ENCODE measurements around the gene CMTM7.

Gene CMTM7

DNA sequence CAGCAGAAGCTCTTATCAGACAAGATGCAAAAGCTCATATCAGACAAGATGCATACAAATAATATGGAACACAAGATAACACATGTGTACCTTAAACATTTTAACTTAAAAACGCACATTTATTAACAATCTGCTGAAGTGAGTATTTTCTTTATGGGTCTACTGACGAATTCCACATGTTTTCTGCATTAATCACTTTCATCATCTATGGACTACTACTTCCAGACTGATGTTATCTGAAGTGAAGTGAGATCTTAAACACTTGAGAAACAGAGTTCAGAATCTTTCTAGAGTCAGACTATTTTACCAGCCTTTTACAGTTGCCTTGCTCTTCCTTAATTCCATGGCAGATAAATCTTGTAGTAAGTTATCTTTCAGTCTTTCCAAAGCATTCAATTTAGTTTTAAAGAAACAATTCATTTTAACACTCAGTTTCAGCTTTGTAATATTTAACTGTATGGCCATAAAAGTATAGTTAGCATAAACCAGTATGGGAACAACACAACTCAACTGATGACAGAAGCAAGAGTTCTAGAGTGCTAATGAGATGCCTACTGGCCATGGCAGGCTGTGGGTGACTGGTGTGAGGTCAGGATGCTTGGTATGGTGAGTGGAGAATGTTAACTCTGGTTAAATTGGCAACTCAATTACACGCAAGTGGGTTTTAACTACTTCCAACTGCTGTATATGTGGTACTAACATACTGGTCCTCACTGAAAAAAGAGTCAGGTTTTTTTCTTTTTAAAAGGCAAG is 101.2 kb downstream of the CMTM7 start:
- DNase-seq (ENCODE audit: low spot score): no peak

DNA sequence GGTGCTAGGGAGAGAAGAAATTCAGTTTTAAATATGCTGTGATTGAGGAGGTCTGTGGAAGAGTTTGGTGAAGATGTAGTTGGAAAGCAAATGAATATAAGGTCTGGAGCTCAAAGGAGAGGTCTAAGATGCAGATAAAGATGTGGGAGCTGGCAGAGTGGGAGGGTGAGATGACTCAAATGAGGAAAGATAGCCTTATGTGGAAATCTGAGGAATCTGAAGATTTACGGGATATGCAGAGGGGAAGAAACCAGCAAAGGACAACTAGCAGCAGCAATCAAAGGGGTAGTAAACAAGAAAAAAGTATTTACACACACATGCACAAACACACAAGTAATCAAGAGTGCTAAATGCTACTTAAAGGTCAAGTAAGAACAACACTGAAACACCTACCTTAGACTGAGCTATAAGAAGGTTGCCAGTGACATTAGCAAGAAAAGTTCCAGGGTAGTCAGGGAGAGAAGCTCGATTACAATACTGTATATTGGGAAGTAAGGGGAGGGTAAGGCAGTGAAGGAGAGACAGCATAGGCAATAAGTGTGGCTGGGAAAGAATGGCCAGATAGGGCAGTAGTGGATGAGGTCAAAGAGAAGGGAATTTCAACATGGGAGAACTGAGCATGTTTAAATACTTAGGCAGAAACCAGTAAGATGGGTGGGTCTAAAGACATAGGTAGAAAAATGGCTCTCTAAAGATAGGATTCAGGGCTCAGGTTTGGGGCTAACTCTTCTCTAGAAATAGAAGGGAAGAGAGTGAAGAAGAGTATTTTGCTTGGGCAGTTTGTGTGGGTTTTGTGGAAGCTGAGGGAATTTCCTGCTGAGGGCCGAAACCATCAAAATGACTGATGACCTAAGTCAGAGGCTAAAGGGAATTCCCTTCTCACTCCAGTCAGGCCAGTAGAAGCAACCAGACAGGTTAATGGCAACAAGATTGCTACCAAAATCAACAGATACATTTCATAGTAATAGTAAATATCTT is 102.1 kb downstream of the CMTM7 start:
- DNase-seq (ENCODE audit: low spot score): no peak

DNA sequence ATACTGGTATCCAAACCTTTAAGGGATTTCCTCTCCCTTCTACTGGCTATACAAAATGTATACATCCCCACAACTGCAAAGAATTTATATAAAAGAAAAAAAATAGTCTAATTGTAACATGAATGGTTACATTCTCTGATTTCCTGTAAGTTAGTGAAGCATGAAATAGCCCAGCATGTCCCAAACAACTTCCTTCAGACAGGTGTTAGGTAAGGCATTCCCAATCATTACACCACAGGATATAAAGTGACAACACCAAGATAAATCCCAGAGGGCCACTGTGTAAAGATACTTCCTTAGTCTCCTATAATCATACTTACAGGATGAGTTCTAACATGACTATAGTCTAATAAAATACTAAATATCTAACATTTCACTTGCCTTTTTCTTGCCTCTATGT is 103.4 kb downstream of the CMTM7 start:
- DNase-seq (ENCODE audit: low spot score): no peak

DNA sequence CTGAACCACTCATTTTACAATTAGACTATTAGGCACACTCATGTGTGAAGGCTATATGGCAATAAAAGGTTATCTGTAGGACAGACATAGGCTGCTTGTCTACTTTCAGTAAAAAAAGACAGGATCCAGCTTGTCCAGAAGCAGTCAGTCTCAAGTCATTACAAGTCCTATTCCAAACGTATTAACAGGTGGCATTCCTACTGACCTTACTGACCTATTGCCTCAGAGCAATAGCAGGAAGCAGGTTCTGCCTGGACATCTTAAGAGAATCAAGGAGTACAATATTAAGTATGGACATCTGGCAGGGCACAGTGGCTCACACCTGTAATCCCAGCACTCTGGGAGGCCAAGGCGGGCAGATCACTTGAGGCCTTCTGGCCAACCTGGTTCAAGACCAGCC is 104.0 kb downstream of the CMTM7 start:
- no peak for DNase-seq (ENCODE audit: low spot score)

DNA sequence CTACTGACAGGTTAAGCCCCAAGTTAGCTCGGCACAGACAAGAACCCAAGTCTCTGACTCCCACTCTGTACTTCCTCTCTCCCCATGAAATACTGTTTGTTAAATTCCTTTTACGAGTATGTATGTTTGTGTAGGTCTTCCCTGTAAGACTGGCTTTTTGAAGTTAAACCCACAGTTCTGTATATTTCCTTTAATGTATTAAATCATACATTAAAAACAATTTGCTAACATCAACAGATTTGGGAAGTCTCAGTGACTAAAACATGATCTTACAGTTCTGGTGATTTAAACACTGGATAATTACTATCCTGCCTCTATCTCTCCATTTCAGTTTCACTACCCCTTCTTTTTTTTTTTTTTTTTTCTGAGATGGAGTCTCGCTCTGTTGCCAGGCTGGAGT is 106.6 kb downstream of the CMTM7 start:
- no peak for DNase-seq (ENCODE audit: low spot score)

DNA sequence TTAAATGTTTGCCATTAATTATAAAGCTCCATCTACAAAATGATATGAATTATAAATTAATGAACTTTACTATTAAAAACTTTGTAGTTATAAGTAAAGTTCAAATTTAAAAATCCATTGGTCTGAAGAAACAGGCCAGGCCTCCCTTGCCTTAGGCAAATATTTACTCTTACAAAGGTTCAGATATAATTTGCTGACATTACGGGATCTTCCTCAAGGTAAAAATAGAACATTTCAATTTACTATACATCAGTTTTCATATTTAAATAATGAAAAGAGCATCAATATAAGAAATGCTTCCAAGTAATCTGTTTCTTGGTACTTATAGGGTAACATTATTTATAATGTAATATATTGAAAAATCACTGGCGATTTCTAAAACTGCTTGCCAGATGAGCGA is 107.3 kb downstream of the CMTM7 start:
- no peak for DNase-seq (ENCODE audit: low spot score)

DNA sequence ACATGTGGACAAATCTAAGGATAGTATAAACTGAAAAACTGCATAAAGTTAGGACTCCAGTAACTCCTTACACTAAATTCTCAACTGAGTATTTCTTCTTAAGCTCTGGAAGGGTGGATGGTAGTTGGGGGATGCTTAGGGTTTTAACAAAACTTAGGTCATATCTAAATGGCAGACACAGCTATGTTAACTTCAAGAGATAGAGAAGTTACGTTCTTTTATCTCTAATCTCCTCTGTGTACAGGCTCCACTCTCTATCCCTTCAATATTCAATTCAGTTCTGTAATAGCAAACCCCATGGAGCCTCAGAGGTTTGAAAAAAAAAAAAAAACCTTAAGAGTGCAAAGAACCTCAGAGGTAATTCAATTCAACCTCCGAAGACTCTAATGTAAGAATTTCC is 107.9 kb downstream of the CMTM7 start:
- DNase-seq (ENCODE audit: low spot score): no peak

DNA sequence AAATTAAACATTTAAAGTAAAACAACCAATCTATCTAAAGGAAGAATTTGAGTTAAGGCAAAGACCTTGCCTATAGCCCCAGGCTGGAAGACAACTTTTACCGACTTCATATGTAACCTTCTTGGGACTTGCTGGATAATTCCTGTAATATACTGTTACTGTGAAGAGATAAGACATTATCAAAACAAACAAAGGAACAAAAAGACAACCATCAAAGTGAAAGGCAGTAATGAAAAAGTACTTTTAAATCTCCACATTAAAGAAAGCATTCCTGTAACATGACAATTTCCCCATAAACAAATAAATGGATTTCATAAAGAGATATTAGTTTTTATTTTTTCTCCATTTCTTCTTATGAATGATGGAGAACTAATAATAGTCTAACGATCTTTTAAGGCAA is 108.6 kb downstream of the CMTM7 start:
- DNase-seq (ENCODE audit: low spot score): no peak

DNA sequence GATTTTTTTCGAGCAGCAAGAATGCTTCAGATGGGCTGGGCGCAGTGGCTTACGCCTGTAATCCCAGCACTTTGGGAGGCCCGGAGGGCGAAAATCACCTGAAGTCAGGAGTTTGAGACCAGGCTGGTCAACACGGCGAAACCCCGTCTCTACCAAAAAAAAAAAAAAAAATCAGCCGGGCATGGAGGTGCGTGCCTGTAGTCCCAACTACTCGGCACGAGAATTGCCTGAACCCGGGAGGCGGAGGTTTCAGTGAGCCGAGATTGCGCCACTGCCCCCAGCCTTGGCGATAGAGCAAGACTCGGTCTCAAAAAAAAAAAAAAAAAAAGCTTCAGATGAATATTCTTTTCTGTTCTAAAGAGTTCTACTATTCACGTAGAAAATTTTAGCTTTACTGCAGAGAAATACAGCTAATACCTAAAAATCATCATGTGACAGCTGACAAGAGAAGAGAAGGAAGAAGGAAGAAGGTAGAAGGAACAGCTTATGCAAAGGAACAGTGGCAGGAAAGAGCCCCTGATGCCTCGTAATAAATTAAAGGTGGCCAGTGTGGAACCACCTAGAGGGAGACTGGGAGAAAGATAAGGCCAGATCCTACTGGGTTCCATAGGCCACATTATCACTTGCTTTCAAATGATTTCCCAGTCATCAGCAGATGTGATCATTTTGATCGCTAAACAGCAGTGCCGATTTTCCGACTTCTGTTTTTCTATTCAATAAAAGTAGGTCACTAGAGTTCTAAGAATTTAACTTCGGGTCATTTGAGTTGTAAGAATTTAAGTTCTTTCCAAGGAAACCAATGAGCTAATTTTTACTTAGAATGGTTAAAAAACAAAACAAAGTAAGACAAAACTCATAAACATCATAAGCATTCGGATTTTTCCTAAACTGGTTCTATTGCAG is 109.5 kb downstream of the CMTM7 start:
- no peak for DNase-seq (ENCODE audit: low spot score)

DNA sequence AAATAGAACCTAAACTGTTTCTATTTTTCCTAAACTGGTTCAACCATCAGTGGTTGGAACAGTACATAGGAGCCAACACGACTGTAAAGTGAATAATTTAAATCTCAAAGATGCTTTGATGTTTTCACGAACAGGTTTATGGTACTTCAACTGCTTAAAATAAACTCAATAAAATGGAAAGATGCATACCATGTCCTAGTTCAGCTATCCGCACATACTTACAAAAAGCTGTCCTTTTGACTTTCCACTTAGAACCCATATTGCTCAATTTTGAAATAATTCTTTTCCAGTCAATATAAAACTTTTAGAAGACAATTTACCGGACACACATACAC is 110.1 kb downstream of the CMTM7 start:
- DNase-seq (ENCODE audit: low spot score): no peak

DNA sequence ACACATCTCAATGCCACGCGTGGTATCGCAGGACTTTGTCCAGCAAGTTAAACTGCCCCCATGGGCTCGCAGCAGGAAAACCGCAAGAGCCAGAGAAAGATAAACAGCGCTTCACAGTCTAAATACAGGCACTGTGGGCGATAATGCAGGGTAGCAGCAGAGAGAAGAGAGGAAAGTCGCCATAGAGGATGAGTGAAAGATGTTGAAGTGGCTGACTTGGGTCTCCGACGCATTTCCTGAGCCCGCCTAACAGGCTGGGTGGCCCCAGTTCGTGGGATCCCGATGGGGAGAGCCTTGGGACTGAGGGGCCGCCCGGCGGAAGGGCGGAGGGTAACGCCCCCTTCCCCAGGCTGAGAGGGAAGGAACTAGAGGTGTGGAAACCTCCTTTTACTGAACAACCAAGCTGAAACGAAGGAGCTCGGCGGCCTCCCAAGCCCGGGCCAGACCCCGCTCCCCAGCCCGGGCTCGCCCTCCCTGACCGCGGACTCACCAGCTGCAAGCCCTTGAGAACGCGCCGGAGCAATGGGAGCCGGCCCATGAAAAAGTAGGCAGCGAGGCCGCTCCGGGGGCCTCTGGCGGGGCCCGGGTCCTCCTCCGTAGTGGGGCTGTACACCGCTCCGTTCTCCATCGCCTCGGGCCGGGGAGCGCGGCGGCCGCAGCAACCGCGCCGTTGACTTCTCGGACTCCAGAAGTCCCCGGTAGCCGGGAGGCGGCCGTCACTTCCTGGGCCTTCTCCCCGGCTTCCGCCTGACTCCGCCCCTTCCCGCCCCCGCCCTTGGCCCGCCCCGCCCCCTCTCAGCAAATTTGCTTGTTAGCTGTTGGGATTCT is 110.7 kb downstream of the CMTM7 start, which contains the start of gene CMTM6:
Gene CMTM6 (minus strand): TSS at position 735 of the 828 bp plus-strand sequence. CDS start 107 bp downstream, at position 628.
- peak; percentile 98 for DNase-seq (ENCODE audit: low spot score)

DNA sequence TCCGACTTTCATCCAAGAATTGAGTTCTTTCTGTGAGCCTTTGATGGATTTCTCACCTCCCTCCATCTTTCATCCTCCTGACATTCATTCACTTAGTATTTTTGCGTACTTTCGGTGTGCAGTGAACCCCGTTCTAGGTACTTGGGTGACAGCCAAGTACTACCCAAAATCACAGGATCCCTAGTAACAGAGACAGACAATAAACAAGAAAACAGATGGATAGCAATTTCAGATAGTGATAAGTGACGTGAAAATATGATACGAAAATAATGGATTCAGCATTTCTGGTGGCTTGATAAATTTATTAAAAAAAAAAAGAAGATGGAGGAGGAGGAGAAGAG is 111.3 kb downstream of the CMTM7 start:
- DNase-seq (ENCODE audit: low spot score): no peak

Measured in COLO829 (cell line).